Measurements from ENCODE around the gene NCK2.

The NCK2 gene

DNA sequence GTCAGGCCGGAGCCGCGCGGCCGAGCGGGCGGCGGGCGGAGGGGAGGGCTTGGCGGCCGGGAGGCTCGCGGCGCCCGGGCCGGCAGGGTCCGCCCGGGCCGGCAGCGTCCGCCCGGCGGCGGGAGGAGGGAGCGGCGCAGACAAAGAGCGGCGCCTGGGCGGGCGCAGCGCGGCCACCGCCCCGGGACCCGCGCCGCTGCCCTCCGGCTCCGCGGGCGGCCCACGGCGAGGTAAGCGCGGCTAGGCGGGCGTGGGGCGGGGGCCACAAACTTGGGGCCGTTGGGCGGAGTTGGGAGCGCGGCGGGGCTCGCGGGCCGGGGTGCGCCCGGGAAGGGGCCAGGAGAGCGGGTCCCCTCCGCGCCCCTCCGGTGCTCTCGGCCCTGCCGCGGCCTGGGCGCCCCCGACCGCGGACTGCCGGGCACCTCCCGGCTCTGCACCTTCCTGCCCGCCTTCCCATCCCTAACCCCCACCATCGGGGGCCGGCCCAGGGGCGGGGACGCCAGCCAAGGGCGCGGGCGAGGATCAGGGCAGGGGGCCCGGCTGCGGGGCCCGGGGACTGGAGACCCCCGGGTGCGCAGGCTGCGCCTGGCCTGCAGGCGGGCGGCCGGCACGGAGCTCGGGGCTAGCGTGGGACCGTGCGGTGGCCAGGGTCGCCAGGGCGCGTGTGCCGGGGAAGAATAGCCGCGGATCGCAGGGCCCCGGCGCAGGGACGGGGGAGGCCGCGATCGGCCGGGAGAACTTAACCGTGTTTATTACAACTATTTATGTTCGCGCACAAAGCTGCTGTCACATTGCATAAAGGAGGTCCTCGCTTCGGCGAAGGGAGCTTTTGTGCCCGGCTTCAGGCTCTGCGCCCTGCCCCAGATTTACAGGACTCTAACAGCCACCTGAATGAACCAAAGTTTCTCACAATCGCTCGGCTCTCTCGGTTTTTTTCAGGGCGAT lies at the start of gene NCK2:
NCK2 (plus strand) TSS at position 4 of the 945 bp plus-strand sequence. CDS start 110,152 bp downstream, outside the sequence.
- peak; percentile 88 for DNase-seq

DNA sequence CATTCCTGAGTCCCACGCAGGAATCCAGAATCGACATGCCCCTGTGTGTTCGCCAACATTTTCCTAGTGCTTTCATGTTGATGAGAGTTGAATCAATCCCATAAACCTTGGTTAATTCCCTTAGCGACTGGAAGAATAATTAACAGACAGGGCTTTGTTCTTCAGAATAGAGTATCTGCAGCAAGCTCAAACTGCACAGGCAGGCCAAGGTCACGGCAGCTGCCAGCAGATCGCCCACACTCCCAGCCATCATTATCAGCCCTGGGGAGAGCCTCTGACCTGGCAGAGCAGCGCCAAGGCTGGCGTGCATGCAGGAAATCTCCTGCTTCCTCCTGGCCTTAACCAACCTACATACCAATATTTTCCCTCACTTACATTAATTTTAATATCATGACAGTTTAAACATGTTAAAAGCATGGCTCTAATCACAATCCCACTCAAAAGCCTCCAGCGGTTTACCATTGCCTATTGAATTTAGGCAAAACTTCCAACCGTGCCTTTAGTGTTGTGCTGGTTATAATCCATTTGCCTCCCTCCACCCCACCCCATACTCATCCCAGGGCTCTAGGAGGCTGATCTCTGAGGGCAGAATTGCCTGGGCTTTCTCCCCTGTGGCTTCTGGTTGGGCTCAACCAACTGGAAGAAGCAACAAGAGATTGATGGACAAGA lies 46.8 kb upstream of the NCK2 start:
- peak; percentile 70 for DNase-seq

DNA sequence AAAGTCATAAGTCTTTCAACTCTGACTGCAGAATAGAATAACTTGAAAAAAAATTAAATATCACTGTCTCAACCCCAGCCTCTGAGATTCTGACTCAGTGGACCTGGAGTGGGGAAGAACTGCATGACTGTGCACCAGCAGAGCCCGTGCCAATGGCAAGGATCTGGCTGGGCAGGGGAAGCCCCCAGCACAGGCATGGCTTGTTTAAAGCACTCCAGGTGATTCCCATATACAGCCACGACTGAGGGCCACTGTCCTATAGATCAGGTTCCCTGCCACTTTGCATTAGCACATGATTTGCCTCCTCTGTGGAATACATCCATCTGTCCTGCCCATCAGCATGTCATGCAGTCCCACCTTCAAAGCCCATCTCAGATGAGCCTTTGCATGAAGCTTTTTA lies 45.9 kb upstream of the NCK2 start:
- no peak for DNase-seq

DNA sequence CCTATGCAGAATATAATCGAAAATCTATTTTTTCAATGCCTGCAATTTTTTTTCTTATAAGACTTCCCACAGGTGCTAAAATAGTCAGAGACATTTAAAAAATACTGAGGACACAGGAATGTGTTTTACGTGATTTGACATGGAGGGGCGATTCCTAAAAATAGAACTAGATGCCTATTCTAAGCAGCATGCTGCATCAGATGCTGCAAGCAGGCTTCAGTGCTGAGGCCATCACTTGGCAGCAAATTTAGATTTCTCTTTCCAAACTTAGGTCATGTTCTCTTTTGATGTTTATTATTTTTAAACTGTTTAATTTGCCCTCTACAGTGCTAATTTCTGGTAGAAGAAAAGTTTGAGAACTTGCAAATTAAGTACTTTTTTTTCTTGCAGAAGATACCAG lies 43.7 kb upstream of the NCK2 start:
- no peak for DNase-seq

DNA sequence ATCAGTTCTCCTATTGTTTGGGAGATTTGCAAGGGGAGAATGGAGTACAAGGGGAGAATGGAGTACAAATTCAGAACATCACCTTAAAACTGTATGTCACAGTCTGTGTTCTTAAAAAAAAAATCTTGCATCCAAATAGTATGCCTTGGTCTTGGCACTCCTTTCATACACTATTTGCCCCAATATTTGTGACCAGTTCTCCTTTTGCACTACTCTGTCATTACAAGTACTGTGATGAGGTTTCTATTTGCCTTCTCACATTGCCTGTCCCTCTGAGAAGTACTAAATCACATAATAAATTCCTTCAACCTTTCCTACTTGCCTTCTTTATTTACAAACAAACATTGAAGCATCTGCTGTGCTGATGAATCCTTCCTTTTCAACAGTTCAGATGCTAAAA lies 36.0 kb upstream of the NCK2 start:
- DNase-seq = no peak

DNA sequence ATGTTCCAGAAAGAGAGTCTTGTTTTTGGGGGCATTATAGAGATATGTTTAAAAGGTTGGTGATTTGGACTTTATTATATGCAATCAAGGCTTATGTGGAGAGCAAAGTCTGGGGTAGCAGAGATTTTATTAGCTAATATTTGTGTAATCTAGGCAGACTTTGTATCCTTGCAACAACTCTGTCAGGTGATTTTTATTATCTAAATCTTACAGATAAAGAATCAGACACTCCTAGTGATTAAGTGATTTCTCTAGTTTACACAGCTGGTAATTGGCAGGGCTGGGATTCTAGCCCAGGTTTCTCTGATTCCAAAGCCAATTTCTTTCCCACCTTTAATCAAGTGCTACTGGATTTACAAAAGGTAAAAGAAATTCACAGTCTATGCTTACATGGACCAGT lies 33.3 kb upstream of the NCK2 start:
- no peak for DNase-seq

DNA sequence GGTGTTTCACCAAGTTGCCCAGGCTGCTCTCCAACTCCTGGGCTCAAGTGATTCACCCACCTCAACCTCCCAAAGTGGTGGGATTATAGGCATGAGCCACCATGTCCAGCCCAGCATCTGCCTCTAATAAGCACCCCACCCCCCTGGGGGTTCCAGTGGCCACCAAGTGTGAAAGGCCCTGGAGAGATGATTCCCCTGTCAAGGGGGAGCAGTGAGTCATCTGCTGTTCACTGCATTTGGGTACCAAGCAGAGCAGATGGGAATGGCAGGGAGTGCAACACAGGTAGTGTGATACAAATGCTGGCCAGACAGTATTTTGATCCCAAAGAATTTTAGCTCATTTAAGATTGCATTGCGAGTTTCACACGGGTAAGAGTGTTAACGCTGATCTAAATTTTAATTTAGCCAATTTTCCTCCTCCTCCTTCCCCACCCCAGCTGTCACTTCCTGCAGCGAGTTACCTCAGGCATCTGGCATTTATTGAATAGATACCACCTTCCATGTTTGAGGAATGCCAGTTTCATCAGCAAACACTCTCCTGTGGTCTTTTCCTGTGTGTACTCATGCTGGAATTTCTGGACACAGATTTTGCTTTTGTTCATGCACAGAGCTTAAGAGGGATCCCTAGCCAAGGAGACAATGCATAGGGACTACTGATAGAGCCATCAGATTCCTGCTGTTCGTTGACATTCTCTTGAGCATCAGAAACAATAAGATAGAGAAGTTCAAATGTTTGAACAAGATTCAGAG lies 32.4 kb upstream of the NCK2 start:
- DNase-seq = no peak

DNA sequence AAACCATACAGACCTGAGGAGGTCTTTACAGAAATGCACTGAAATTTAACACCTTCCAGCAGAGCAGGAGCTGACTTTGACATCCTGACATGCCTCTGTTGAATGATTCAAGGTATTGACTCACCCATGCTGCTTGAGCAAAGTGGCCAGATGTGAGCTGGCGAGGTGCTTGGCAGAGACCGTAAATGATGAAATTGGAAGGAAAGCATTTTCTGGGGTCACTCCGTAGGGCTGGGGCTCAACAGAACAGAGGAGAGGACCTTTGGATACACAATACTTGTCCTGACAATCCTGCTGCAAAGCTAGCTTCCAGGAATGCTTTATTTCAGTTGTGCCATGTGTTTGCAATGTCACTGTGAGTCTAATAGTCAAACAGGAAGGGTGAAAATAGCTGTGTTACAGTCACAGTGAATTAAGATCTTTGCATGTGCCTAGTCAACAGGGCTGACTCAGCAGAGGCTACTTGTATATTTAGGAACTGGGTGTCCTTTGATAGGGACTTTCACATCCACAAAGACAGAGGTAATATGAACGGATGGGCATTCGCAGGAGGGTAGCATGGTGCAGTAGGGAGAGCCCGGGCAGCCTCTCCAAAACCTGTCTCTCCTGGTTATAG lies 31.6 kb upstream of the NCK2 start:
- DNase-seq = no peak

DNA sequence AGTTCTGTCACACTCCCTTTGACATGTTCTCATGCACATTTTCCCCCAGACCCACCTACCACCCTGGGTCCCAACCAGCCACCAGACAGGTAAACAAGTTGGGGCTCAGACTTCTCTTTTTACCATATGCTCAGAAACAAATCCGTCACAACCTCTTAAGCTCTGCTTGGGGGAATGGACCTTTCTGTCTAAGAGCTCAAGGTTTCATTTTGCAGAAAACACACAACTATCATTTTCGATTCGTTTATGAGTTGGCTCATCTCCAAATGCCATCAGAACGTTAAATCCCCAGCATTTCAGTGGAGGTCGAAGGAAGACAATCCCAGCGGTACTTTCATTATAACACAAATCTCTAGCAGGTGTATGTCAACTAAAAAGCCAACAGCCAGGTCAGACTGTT lies 30.6 kb upstream of the NCK2 start:
- no peak for DNase-seq

DNA sequence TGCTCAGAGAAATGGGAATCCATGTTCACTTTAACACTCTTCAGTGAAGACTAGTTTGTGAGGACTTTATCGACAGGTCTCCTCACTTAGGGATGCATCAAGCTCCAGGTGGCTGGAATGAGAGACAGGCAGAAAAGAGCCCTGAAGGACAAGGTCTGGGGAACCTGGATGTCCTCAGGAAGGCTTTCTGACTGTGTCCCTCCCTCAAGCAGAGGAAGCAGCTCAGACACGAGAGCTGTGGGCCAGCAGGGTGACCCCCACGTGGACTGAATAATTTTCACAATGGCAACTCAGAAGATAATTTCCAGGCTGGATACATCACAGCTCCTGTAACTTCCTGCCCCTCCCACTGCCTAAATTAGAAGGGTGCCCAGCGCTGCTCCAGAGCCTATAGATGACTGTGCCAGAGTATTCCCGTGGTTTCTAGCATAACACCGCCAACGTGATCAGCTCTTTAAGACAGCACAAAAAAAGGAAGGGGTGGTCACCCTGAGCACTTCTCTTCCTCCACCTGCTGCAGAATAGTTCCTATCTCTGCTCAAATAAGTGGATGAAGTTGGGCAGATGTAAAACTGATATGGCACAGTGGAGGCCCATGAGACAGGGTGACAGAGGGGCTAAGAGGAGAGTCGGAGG lies 25.7 kb upstream of the NCK2 start:
- no peak for DNase-seq

DNA sequence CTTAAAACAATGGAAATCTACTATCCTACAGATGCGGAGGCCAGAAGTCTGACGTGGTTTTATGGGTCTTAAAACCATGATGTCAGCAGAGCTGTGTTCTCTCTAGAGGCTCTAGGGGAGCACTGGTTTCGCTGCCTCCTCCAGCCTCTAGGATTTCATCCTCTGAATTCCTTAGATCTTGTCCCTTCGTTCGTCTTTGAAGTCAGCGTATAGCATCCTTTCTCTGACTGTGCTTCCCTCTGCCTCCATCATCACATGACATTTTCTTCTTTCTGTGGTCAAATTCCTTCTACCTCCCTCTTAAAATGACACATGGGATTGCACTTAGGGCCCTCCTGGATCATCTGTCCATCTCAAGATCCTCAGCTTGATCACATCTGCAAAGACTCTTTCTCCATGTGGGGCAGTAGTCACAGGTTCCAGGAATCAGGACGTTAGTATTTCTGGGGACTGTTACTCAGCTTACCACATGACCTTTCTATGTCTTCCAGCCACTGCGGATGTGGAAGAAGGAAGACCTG lies 22.7 kb upstream of the NCK2 start:
- DNase-seq = no peak

DNA sequence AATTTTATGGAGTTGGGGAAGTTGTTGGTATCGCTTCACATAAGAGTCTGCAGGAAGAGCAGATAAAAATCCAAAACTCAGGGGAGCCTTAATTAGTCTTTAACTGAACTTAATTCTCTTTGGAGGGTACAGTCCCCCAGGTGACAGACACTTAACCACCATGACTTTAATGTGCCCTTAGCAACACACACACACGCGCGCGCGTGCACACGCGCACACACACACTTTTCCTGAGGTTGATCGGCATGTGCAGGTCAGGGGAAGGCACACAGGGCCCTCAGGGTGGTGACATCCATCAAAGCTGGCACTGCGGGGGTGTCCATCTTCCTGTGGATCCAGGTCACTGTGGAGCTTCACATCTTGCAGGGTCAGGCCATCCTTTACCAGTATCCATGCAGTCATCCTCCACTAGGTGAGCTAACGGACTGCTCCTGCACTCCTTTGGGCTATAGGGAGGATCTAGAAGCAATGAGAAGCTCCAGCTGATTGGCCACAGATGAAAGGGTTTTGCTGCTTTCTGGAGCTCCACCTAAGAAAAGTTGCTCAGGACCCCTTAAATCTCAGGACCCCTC lies 21.9 kb upstream of the NCK2 start:
- no peak for DNase-seq

DNA sequence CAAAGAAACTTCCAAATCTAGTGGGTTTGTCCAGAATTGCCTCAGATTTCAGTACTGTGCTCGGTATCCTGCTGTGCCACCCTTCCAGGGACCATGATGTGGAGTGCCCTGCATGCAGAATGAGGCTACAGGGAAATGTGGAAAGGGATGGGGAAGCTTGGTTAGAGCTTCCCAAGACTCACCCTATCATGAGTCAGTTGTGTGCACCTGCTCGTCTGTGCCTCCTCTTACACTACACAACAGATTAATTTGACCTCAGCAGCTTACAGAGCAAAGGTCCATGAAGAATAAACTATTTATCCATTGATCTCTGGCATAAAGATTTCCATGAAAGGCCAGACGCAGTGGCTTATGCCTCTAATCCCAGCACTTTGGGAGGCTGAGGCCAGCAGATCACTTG lies 21.3 kb upstream of the NCK2 start:
- DNase-seq = no peak

DNA sequence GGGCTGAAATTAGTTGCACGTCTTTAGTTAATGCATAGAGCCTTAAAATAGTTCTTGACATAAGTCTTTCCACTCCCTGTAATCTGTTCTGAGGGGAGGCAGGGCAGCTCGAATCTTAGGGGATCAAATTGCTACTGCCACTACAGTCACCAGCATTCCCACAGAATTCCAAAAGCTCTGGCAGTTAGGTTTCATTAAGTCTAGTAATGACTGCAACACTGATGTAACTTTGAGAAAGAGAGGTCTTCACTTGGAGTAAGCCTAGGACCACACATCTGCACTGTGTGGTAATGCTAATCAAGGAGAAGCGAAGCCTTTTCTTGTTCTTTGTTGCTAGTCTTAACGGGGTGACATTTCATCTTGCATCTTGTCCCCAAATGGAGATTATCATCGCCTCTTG lies 19.3 kb upstream of the NCK2 start:
- DNase-seq = no peak

DNA sequence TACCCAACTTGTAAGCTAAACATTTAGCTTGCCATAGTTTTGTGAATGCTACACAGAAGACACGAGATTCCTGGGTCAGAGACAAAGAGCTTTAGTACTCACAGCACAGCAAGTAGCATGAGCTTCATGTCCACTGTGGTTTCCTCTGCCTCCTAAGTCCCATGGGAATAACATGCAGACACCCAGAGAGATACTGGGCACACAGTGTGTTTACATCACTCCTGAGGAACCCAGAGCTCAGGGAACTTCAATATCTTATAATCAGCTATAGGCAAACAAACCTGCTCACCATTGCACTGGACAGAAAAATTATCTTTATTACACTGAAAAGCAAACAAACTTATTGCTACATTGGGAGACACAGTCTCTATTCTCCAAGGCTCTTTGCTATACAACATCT lies 14.5 kb upstream of the NCK2 start:
- no peak for DNase-seq

DNA sequence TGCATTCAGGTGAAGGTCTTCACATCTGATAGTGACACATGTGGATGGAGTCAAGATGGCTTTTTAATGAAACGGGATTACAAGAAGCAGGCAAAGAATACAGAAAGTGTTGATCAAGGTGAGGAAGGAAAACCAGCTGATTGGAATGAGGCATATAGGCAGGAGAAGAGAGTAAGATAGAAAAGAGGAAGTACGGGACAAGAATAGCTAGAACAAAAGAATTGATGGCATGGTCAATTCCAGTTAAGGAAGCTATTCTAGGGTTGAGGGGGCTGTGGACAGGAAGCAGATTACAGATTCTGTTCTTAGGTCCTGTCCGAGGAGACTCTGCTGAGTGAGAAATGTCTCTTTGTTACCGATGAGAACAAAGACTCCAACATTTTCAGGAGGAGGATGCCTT lies 13.2 kb upstream of the NCK2 start:
- no peak for DNase-seq

DNA sequence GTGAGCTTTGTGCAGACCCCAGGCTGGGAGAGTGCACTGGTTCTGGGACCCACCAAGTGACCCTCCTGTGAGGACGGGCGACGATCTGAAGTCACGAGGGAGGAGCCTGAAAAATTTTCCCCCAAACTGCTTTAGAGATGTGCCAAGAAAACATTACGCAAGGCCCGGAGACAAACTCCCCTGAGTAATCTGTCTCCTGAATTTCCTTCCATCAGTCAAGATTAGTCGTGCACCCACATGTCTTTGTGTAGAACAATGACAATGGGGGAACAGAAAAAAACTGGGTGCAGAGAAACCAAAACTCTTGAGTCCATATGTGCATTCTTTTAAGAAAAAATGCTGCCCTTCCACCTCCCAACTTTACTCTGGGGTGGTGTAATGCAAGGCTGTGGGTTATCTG lies 12.6 kb upstream of the NCK2 start:
- DNase-seq = no peak

DNA sequence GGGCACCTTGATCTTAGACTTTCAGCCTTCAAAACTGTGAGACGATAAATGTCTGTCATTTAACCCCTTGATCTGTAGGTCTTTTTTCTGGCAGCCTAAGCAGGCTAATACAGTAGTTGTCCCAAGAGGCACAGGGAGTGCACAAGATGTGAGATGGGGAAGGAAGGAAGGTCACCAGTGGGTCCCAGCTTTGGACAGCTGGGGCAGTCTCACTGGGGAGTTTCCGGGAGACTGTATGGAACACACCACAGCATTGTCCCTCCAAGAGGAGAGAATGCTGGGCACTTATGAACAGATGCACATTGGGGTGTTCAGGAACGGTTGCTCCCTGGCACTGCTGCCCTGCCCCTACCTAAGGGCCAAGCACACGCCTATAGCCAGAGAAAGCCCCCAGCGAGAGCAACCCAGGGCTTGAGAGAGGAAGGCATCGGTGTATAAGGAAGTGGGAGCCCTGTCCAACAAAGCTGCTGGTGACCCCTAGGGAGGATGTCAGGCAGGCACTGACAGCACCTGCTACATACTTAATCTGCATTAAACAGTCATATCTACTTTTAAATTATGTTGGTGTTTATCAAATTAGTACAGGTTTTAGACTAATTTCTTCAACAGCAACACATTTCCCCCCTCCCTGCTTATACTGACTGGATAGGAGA lies 11.6 kb upstream of the NCK2 start:
- no peak for DNase-seq

DNA sequence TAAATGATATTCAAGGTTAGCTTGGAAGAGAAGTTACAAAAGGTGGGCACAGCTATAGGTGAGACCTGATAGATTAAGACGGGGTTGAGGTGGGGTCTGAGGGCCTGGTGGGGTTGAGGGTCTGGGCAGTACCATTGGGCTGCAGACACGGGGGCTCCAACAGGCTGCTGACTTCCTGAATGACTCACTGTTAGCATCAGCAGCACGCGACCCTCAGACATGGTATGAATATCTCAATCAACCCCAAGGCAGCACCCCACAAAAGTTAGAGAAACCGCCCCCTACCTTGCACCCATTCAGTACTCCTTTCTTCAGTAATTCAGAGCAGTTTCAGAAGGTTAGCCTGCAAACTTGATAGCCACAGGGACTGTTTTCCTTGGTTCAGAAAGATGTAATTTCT lies 10.8 kb upstream of the NCK2 start:
- DNase-seq = no peak

DNA sequence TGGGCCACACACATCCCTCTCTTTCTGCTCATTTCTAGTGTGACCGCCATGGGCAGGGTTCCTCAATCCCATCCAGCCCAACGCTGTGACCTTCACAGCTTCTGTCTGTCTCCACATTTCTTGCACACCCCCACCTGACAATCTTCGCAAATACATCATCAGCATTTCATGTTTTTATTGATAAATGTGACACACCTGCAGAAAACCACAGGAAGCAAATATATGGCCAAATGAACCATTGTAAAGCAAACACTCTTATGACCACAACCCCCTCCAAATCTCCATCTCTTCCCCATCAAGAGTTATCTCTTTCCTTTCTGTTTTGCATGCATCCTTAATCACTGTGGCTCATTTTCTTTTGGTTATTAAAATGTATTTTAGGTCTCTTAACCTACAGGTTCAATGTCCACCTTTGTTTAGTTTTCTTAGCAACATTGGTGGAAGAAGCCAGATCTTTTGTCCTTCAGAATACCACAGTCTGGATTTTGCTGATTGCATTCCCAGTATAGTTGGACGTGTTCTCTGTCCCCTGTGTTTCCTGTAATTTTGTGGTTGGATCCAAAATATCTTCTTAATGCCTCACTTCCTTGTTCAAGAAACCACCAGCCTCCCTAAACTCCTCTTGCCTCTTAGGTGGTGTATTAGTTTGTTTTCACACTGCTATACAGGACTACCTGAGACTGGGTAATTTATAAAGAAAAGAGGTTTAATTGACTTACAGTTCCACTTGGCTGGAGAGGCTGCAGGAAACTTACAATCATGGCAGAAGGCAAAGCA lies 9.8 kb upstream of the NCK2 start:
- no peak for DNase-seq

DNA sequence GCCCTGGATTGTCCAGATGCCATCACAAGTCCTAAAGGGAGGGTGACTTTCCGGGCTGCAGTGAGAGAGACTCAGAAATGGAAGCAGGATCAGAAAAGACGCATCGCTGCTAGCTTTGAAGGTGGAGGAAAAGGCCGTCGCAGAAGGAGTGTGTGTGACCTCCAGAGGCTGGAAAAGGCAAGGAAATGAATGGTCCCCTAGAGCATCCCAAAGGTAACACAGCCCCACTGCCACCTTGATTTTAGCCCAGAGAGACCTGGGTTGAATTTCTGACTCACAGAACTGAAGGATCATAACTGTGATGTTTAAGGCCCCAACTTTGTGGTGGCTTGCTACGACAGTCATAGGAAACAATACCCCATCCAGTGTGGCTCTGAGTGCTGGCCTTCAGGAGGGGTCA lies 8.6 kb upstream of the NCK2 start:
- no peak for DNase-seq
